Caco-2 (cell line): ENCODE measurements around the gene ELFN1. TPM values are rescaled to one million over a fixed set of nuclear protein-coding genes. Genes with fewer than 3 reads are reported as not detected.

Experiments
- BruUV-seq: library from RNA; stranded (reverse); fragments of 400-500 nt; replicated peaks from 2 replicates; lab custom pipeline; 2021; lab: Mats Ljungman, UMichigan
- CTCF ChIA-PET: fragments of 300-600 bp; sonication (Branson Sonifier 250); formaldehyde crosslinking; loops from one replicate; lab custom pipeline; 2022; ENCODE audit warnings: antibody characterized with exemption; lab: Charles Lee
- POLR2A ChIA-PET: fragments of 300-600 bp; sonication (Branson Sonifier 250); formaldehyde crosslinking; loops from one replicate; lab custom pipeline; 2022; ENCODE audit warnings: antibody characterized with exemption; lab: Charles Lee
- DNase-seq, 2 experiments: peaks; one replicate each; pipeline versions ENCODE4 v3.0.0 to v3.0.0-alpha.2; 2020 to 2022
- H3K27me3 ChIP-seq: replicated peaks from 2 replicates; pipeline ENCODE4 v1.6.0; 2011; ENCODE audit warnings: low read length; ENCODE audit not compliant: control insufficient read depth, insufficient read depth
- H3K36me3 ChIP-seq: 2 replicates; pipeline ENCODE4 v1.5.1; 2011; ENCODE audit warnings: low read length; ENCODE audit not compliant: control insufficient read depth, insufficient read depth
- H3K4me1 ChIP-seq: fragments of 250-450 bp; sonication (Bioruptor Pico); 2 replicates; pipeline ENCODE4 v1.5.1; 2020; ENCODE audit warnings: mild to moderate bottlenecking
- H3K4me3 ChIP-seq: 2 replicates; pipeline ENCODE4 v1.5.1; 2011; ENCODE audit warnings: low read depth, mild to moderate bottlenecking, control low read depth, low read length
- H3K9me3 ChIP-seq: fragments of 250-450 bp; sonication (Bioruptor Pico); 2 replicates; pipeline ENCODE4 v1.5.1; 2020; ENCODE audit warnings: mild to moderate bottlenecking, moderate library complexity
- H3K27ac Mint-ChIP-seq: one replicate; pipeline ENCODE4 v1.8.0; 2022; ENCODE audit warnings: mixed read lengths; ENCODE audit not compliant: unreplicated experiment
- H3K27me3 Mint-ChIP-seq: one replicate; pipeline ENCODE4 v1.8.0; 2022; ENCODE audit warnings: mixed read lengths; ENCODE audit not compliant: insufficient read depth, unreplicated experiment
- H3K36me3 Mint-ChIP-seq: one replicate; pipeline ENCODE4 v1.8.0; 2022; ENCODE audit warnings: mild to moderate bottlenecking, mixed read lengths; ENCODE audit not compliant: insufficient read depth, unreplicated experiment
- H3K4me1 Mint-ChIP-seq: one replicate; pipeline ENCODE4 v1.8.0; 2022; ENCODE audit warnings: low read depth, mixed read lengths; ENCODE audit not compliant: unreplicated experiment
- H3K4me3 Mint-ChIP-seq: one replicate; pipeline ENCODE4 v1.8.0; 2022; ENCODE audit warnings: mild to moderate bottlenecking, moderate library complexity, mixed read lengths; ENCODE audit not compliant: unreplicated experiment
- H3K9me3 Mint-ChIP-seq: one replicate; pipeline ENCODE4 v1.8.0; 2022; ENCODE audit warnings: mixed read lengths; ENCODE audit not compliant: unreplicated experiment
- CTCF ChIP-seq, 2 experiments: fragments of 200-600 bp in 1 of 2; IDR thresholded peaks; 1 replicate in 1 of 2; 2 replicates in 1 of 2; pipeline versions ENCODE4 v1.5.1 to v1.8.0; 2011 to 2022; ENCODE audit warnings: antibody characterized with exemption in 1 of 2, control low read depth in 1 of 2, inconsistent platforms in 1 of 2, low read depth in 1 of 2, low read length in 1 of 2, mild to moderate bottlenecking in 1 of 2, moderate library complexity in 1 of 2; ENCODE audit not compliant: insufficient read depth in 1 of 2, severe bottlenecking in 1 of 2, unreplicated experiment in 1 of 2
- intact Hi-C: fragments of 100-400 bp; cut with micrococcal nuclease; formaldehyde crosslinking; loops from one replicate; pipeline ENCODE4 v1.10.0; 2022; ENCODE audit not compliant: unreplicated experiment
- total RNA-seq: library from RNA; stranded (reverse); gene quantifications from 2 replicates; pipeline ENCODE4 v1.2.3, GENCODE V29; 2022

ELFN1 gene
- total RNA-seq, 1 experiment from 2014 or later, result 2.3 TPM

GRCh38 chr7:1777122-1777521 lies 107.0 kb downstream of the ELFN1 start:
- no peak for TF ChIP-seq CTCF (IDR thresholded peaks at IDR 0.05; ENCODE audit: insufficient read depth in 1 of 2, low read depth in 1 of 2, low read length in 1 of 2, severe bottlenecking in 1 of 2, unreplicated experiment in 1 of 2)
- intact Hi-C loops, result no loop called here
- Mint-ChIP-seq H3K27me3 (peaks cover 3% of the 10 kb centered on the region), H3K27ac (no peak overlapping the region), H3K4me1 (peaks cover 5% of the 10 kb centered on the region), H3K9me3 (peaks cover 20% of the 10 kb centered on the region), H3K4me3 (no peak overlapping the region), H3K36me3 (no peaks in the 10 kb centered on the region)
- no peak overlapping the region for H3K4me3 ChIP-seq
- BruUV-seq, result no TSS peak
- no peaks in the 10 kb centered on the region for H3K4me1 ChIP-seq
- no peak for DNase-seq
- H3K36me3 ChIP-seq, result no peaks in the 10 kb centered on the region
- POLR2A ChIA-PET, result no interaction called here
- CTCF ChIA-PET, result no interaction called here
- peaks cover 3% of the 10 kb centered on the region; the same call in 1 of the 2 replicates for H3K9me3 ChIP-seq
- no peaks in the 10 kb centered on the region for H3K27me3 ChIP-seq

- Mint-ChIP-seq H3K9me3 (peaks cover 21% of the 10 kb centered on the region), H3K4me3 (no peak overlapping the region), H3K27ac (no peak overlapping the region), H3K27me3 (peaks cover 3% of the 10 kb centered on the region), H3K36me3 (no peaks in the 10 kb centered on the region), H3K4me1 (peaks cover 5% of the 10 kb centered on the region)
- Histone ChIP-seq H3K27me3 (no peaks in the 10 kb centered on the region), H3K4me3 (no peak overlapping the region), H3K9me3 (peaks cover 3% of the 10 kb centered on the region; the same call in 1 of the 2 replicates), H3K36me3 (no peaks in the 10 kb centered on the region), H3K4me1 (no peaks in the 10 kb centered on the region)
- TF ChIP-seq CTCF (IDR thresholded peaks at IDR 0.05; ENCODE audit: insufficient read depth in 1 of 2, low read depth in 1 of 2, low read length in 1 of 2, severe bottlenecking in 1 of 2, unreplicated experiment in 1 of 2), result no peak
- CTCF ChIA-PET, result no interaction called here
- POLR2A ChIA-PET, result no interaction called here
- intact Hi-C loops, result no loop called here
- no TSS peak for BruUV-seq
- no peak for DNase-seq
These were observed 109.4 kb downstream of the ELFN1 start for GRCh38 chr7:1779445-1779844.

GRCh38 chr7:1781369-1781768 lies 111.3 kb downstream of the ELFN1 start:
- no peak for TF ChIP-seq CTCF (IDR thresholded peaks at IDR 0.05; ENCODE audit: insufficient read depth in 1 of 2, low read depth in 1 of 2, low read length in 1 of 2, severe bottlenecking in 1 of 2, unreplicated experiment in 1 of 2)
- Mint-ChIP-seq H3K27ac (no peak overlapping the region), H3K4me1 (peaks cover 5% of the 10 kb centered on the region)

More at GRCh38 chr7:1781369-1781768, 111.3 kb downstream of the ELFN1 start:
- intact Hi-C loops, result no loop called here
- no peaks in the 10 kb centered on the region for H3K27me3 Mint-ChIP-seq
- peaks cover 11% of the 10 kb centered on the region for H3K36me3 Mint-ChIP-seq
- POLR2A ChIA-PET, result no interaction called here
- Histone ChIP-seq H3K27me3 (no peaks in the 10 kb centered on the region), H3K36me3 (no peaks in the 10 kb centered on the region), H3K9me3 (peaks cover 3% of the 10 kb centered on the region; the same call in 1 of the 2 replicates), H3K4me3 (no peak overlapping the region), H3K4me1 (no peaks in the 10 kb centered on the region)
- no peak overlapping the region for H3K4me3 Mint-ChIP-seq
- no TSS peak for BruUV-seq
- H3K9me3 Mint-ChIP-seq, result peaks cover 30% of the 10 kb centered on the region
- DNase-seq, result no peak
- CTCF ChIA-PET, result no interaction called here
